Tibial artery (tissue), 4 donors: ENCODE measurements around the gene SCAMP1.

ENCODE experiments used
- DNase-seq, 2 donors: peaks; one replicate each; pipeline ENCODE4 v3.0.0-alpha.2; 2019
- H3K27ac ChIP-seq, 2 donors: fragments of 200-600 bp; sonication (generic) in 1 of 2; 1 replicate in 1 of 2; 2 replicates in 1 of 2; pipeline ENCODE4 v1.5.1; 2018 to 2019; ENCODE audit warnings: mild to moderate bottlenecking in 1 of 2
- H3K27me3 ChIP-seq, 2 donors: fragments of 200-600 bp; sonication (generic) in 1 of 2; one replicate each; pipeline versions ENCODE4 v1.5.1 to v1.6.0; 2016 to 2019
- H3K36me3 ChIP-seq, 3 donors: fragments of 200-600 bp; sonication (generic) in 2 of 3; one replicate each; pipeline ENCODE4 v1.5.1; 2016 to 2019; ENCODE audit warnings: mild to moderate bottlenecking in 2 of 3
- H3K4me1 ChIP-seq, 4 donors: fragments of 200-600 bp; sonication (generic) in 2 of 4; 1 replicate in 3 of 4; 2 replicates in 1 of 4; pipeline ENCODE4 v1.5.1; 2016 to 2019
- H3K4me3 ChIP-seq, 2 donors: fragments of 200-600 bp; sonication (generic) in 1 of 2; 1 replicate in 1 of 2; 2 replicates in 1 of 2; pipeline ENCODE4 v1.5.1; 2018 to 2019; ENCODE audit warnings: mild to moderate bottlenecking in 2 of 2
- H3K9me3 ChIP-seq, 3 donors: fragments of 200-600 bp; sonication (generic) in 1 of 3; one replicate each; pipeline ENCODE4 v1.5.1; 2016 to 2019
- intact Hi-C: fragments of 100-400 bp; cut with DNase I; formaldehyde crosslinking; loops from one replicate; pipeline ENCODE4 v1.15.0; 2023; ENCODE audit warnings: low total_unique reads
- TF ChIP-seq, protein P1 (sequence below), 2 experiments: fragments of 200-600 bp in 1 of 2; fragments of 450-650 bp in 1 of 2; IDR thresholded peaks; one replicate each; pipeline ENCODE4 v1.5.1; 2017 to 2019; ENCODE audit warnings: antibody characterized with exemption in 2 of 2, mild to moderate bottlenecking in 1 of 2, moderate library complexity in 1 of 2

SCAMP1 gene

DNA sequence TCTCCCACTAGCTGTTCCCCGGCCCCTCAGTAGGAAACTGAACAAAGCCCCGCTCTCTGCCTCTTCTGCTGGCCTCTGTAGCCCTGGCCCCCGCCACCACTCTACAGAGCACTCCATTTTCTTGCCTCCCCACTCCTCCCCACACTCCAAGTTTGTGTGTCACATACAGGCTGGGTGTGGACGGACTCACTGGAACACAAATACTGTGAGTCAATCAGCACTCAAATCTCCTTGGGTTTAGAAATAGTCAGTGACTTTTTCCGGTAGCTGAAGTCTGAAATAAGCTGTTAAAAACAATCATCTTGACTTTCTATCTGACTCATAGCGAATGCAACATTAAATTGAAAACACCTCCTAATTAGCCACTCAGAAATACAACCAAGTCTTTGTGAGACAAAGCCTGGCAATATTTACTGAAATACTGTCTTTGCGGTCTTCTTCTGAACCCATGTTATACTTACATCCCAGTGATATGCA, 165.7 kb downstream of the SCAMP1 start:
- intact Hi-C loops: no loop called here
- Histone ChIP-seq H3K9me3 (no peaks in the 10 kb centered on the region), H3K4me1 (peaks cover 5 to 71% (median 45%) of the 10 kb centered on the region in 4 donors), H3K27ac (peak overlapping the region; percentile 69 to 78), H3K27me3 (no peaks in the 10 kb centered on the region), H3K4me3 (no peak overlapping the region), H3K36me3 (no peaks in the 10 kb centered on the region)
- DNase-seq: peak in 1 of 2 donors; percentile 61
- TF ChIP-seq, protein P1, sequence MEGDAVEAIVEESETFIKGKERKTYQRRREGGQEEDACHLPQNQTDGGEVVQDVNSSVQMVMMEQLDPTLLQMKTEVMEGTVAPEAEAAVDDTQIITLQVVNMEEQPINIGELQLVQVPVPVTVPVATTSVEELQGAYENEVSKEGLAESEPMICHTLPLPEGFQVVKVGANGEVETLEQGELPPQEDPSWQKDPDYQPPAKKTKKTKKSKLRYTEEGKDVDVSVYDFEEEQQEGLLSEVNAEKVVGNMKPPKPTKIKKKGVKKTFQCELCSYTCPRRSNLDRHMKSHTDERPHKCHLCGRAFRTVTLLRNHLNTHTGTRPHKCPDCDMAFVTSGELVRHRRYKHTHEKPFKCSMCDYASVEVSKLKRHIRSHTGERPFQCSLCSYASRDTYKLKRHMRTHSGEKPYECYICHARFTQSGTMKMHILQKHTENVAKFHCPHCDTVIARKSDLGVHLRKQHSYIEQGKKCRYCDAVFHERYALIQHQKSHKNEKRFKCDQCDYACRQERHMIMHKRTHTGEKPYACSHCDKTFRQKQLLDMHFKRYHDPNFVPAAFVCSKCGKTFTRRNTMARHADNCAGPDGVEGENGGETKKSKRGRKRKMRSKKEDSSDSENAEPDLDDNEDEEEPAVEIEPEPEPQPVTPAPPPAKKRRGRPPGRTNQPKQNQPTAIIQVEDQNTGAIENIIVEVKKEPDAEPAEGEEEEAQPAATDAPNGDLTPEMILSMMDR (IDR thresholded peaks at IDR 0.05): no peak

DNA sequence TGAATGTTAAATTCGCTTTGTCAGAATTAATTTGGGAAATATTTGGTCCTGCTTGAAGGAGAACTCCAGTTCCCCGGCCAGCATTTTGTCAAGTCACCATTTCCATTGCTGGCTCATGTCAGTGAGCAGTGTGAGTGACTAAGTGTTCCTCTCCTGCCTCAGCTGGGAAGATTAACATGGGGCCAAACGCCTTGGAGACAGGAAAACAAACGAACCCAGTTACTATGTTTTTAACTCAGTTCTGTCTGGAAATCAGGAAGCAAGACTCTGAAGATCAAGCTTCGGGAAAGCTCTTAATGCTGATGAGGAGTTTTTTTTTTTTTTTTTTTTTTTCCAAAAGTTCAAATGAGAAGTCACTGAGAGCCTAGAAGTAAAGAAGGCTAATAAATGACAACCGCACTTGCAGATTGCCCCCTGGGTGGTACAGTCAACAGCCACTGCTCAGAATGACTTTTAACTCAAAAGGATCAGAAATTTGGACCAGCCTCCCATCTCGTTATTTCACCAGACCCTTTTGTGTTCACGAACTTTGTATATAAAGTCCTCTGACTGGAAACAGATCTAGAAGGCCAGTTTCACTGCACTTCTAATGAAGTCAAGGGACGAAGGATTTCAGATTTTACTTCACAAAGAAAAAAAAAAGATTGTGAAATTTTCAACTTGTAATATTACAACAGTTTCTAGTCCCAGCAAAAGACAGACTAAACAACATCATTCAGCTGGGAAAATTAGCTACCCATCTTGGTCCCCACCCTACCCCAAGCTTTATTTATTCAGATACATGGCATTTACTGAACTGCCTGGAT, 166.8 kb downstream of the SCAMP1 start:
- no peaks in the 10 kb centered on the region for H3K27me3 ChIP-seq
- intact Hi-C loops: no loop called here
- H3K27ac ChIP-seq: peak overlapping the region; percentile 77 to 78
- H3K36me3 ChIP-seq: no peaks in the 10 kb centered on the region
- H3K4me3 ChIP-seq: no peak overlapping the region
- peaks cover 5 to 71% (median 45%) of the 10 kb centered on the region in 4 donors for H3K4me1 ChIP-seq
- no peaks in the 10 kb centered on the region for H3K9me3 ChIP-seq
- DNase-seq: peak; percentile 91 to 93
- TF ChIP-seq, protein P1 (IDR thresholded peaks at IDR 0.05): no peak

DNA sequence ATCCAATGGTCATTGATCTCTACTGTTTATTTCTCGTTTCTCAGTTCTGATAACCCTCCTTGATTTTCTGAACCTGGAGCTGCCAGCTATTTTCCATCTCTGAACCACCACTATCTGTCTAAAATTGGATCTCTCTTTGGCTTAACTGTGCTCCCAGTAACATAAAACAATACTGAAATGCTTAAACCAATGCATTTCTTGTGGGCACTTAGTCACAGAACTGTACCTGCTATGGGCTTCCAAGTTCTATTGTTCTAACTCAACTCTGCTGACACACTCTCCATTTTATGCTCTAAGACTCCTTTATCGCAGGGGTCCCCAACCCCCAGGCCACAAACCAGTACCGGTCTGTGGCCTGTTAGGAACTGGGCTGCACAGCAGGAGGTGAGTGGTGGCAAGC, 167.5 kb downstream of the SCAMP1 start:
- peaks cover 5 to 71% (median 45%) of the 10 kb centered on the region in 4 donors for H3K4me1 ChIP-seq
- intact Hi-C loops: no loop called here
- H3K36me3 ChIP-seq: no peaks in the 10 kb centered on the region
- DNase-seq: no peak
- TF ChIP-seq, protein P1 (IDR thresholded peaks at IDR 0.05): no peak
- H3K27me3 ChIP-seq: no peaks in the 10 kb centered on the region
- H3K9me3 ChIP-seq: no peaks in the 10 kb centered on the region
- peak overlapping the region; percentile 77 to 78 for H3K27ac ChIP-seq
- H3K4me3 ChIP-seq: no peak overlapping the region
